OCI-LY1 (cell line): ENCODE data around the gene SMLR1.

Source experiments
- CTCF ChIP-seq: fragments of 200-600 bp; sonication (generic), shearing (Covaris generic); IDR thresholded peaks from 2 replicates; pipeline ENCODE4 v1.5.1; 2017; ENCODE audit warnings: mild to moderate bottlenecking, antibody characterized with exemption, low read length, moderate library complexity, mixed read lengths
- EZH2 ChIP-seq: fragments of 200-600 bp; sonication (generic), shearing (Covaris generic); IDR thresholded peaks from 2 replicates; pipeline ENCODE4 v1.8.0; 2017; ENCODE audit warnings: borderline replicate concordance, mixed run types, mild to moderate bottlenecking, antibody characterized with exemption, low read length, moderate library complexity, mixed read lengths

- TF ChIP-seq CTCF (peak; percentile 88), EZH2 (no peak)
Measured at GRCh38 chr6:130885392-130886192, 58.4 kb downstream of the SMLR1 start.
